ENCODE data around the gene PSD. TPM values are rescaled to one million over a fixed set of nuclear protein-coding genes. Genes with fewer than 3 reads are reported as not detected.

The PSD gene
- total and polyA plus RNA-seq, 10 of the 15 experiments (the other 5 are each of a cell fraction or from before 2014, with no cell fraction given): 0.11 to 2.0 (median 0.49) TPM; not detected in 2

GRCh38 chr10:102423372-102423968, 4.9 kb upstream of the PSD start (continued):
- TF ChIP-seq FOXM1 (IDR thresholded peaks at IDR 0.05; ENCODE audit: low read depth, low read length) (no peak), ZNF592 (IDR thresholded peaks at IDR 0.05) (no peak), ZNF24 (IDR thresholded peaks at IDR 0.05) (no peak), RELA (IDR thresholded peaks at IDR 0.05; ENCODE audit: borderline replicate concordance, partially characterized antibody) (no peak), ZBED1 (IDR thresholded peaks at IDR 0.05; ENCODE audit: borderline replicate concordance) (no peak), BHLHE40 (IDR thresholded peaks at IDR 0.05; ENCODE audit: borderline replicate concordance in 1 of 2, low read depth in 2 of 2, low read length in 1 of 2) (no peak), NR2C1 (IDR thresholded peaks at IDR 0.05) (no peak), SMC3 (IDR thresholded peaks at IDR 0.05; ENCODE audit: borderline replicate concordance, low read length) (no peak)

All from GM12878 (cell line).